ENCODE data around the gene NPIPB4.
"Not testable (repeated sequence)": the region's sequence is repeated elsewhere in the genome, so short reads cannot be mapped to it uniquely, and the experiment has no call there.

DNA sequence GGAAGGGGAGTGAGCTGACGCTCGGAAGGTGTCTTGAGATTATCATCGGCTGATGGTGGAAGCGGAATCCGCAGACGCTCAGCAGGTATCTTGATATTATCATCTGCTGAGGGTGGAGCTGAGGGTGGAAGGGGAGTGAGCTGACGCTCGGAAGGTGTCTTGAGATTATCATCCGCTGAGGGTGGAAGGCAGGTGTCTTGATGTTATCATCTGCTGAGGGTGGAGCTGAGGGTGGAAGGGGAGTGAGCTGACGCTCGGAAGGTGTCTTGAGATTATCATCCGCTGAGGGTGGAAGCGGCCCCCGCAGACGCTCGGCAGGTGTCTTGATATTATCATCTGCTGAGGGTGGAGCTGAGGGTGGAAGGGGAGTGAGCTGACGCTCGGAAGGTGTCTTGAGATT lies 21.2 kb downstream of the NPIPB4 start:
- TF ChIP-seq, protein P1, sequence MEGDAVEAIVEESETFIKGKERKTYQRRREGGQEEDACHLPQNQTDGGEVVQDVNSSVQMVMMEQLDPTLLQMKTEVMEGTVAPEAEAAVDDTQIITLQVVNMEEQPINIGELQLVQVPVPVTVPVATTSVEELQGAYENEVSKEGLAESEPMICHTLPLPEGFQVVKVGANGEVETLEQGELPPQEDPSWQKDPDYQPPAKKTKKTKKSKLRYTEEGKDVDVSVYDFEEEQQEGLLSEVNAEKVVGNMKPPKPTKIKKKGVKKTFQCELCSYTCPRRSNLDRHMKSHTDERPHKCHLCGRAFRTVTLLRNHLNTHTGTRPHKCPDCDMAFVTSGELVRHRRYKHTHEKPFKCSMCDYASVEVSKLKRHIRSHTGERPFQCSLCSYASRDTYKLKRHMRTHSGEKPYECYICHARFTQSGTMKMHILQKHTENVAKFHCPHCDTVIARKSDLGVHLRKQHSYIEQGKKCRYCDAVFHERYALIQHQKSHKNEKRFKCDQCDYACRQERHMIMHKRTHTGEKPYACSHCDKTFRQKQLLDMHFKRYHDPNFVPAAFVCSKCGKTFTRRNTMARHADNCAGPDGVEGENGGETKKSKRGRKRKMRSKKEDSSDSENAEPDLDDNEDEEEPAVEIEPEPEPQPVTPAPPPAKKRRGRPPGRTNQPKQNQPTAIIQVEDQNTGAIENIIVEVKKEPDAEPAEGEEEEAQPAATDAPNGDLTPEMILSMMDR (IDR thresholded peaks at IDR 0.05): not testable (repeated sequence)
- TF ChIP-seq ZFX (IDR thresholded peaks at IDR 0.05; ENCODE audit: borderline replicate concordance): not testable (repeated sequence)

Data from 22Rv1 (cell line).